K562 (cell line): Measurements from ENCODE around the gene CHST10. TPM values are rescaled to one million over a fixed set of nuclear protein-coding genes. Genes with fewer than 3 reads are reported as not detected.

ENCODE experiments used
- ATAC-seq: fragments of 200-7000 bp; cut with Tn5 transposase; 3 replicates; pipeline ENCODE4 v1.9.1; 2020; ENCODE audit warnings: moderate library complexity
- BruUV-seq: library from RNA; stranded (reverse); fragments of 400-500 nt; replicated peaks from 2 replicates; lab custom pipeline; 2021; lab: Mats Ljungman, UMichigan
- CTCF ChIA-PET: fragments of 300-600 bp; formaldehyde crosslinking; extraction: SDS; loops from one replicate; lab custom pipeline; 2021; ENCODE audit warnings: low intra/inter-chr PET ratio; lab: Yijun Ruan, JAX
- POLR2A ChIA-PET: fragments of 300-600, 350-650 bp; sonication (Branson Sonifier 250); formaldehyde crosslinking; extraction: SDS; loops from one replicate; lab custom pipeline; 2021; ENCODE audit warnings: antibody characterized with exemption, inconsistent platforms; lab: Yijun Ruan, JAX
- DNase-seq, 4 experiments: peaks; one replicate each; pipeline versions ENCODE4 v3.0.0 to v3.0.0-alpha.2; 2011 to 2018; ENCODE audit warnings: low spot score in 3 of 4, mixed read lengths in 3 of 4; ENCODE audit errors: extremely low read depth in 1 of 4
- FAIRE-seq: peaks from 2 replicates; lab custom pipeline; 2011; peaks lifted over from hg19 to GRCh38; lab: Jason Lieb, UNC
- H2AFZ ChIP-seq: 2 replicates; pipeline ENCODE4 v1.6.0; 2011; ENCODE audit warnings: low read depth, low read length, control low read depth, inconsistent platforms
- H3K27ac ChIP-seq: fragments of 200-600 bp; 3 replicates; pipeline ENCODE4 v1.8.0; 2011; ENCODE audit warnings: low read depth, mild to moderate bottlenecking, control low read depth, inconsistent platforms, low read length, moderate library complexity, mixed read lengths; ENCODE audit errors: extremely low read depth
- H3K27me3 ChIP-seq, 2 experiments: fragments of 300-600 bp in 1 of 2; 2 replicates in 1 of 2; 3 replicates in 1 of 2; pipeline versions ENCODE4 v1.6.0 to v1.8.0; 2011; ENCODE audit warnings: inconsistent platforms in 2 of 2, low read length in 2 of 2, mild to moderate bottlenecking in 1 of 2, mixed read lengths in 1 of 2, moderate library complexity in 1 of 2; ENCODE audit not compliant: control insufficient read depth in 2 of 2, insufficient read depth in 2 of 2
- H3K36me3 ChIP-seq: fragments of 300-600 bp; 3 replicates; pipeline ENCODE4 v1.8.0; 2011; ENCODE audit warnings: mild to moderate bottlenecking, low read length, inconsistent platforms; ENCODE audit not compliant: control insufficient read depth, insufficient read depth
- H3K4me1 ChIP-seq, 2 experiments: fragments of 200-600 bp in 1 of 2; replicated peaks in 1 of 2; 2 replicates in 1 of 2; 3 replicates in 1 of 2; pipeline versions ENCODE4 v1.5.1 to v1.8.0; 2011; ENCODE audit warnings: inconsistent platforms in 2 of 2, low read length in 2 of 2, mild to moderate bottlenecking in 1 of 2, mixed read lengths in 1 of 2, moderate library complexity in 1 of 2; ENCODE audit not compliant: control insufficient read depth in 2 of 2, insufficient read depth in 2 of 2
- H3K4me2 ChIP-seq: 2 replicates; pipeline ENCODE4 v1.6.1; 2011; ENCODE audit warnings: low read length, control low read depth, inconsistent platforms, mixed read lengths; ENCODE audit not compliant: insufficient read depth
- H3K4me3 ChIP-seq: fragments of 200-600 bp; sonication (generic), shearing (Covaris generic); 2 replicates; pipeline ENCODE4 v1.5.1; 2016; ENCODE audit warnings: control low read depth, inconsistent platforms
- H3K79me2 ChIP-seq: fragments of 200-600 bp; 3 replicates; pipeline ENCODE4 v1.8.0; 2011; ENCODE audit warnings: low read length, inconsistent platforms; ENCODE audit not compliant: control insufficient read depth, insufficient read depth
- H3K9ac ChIP-seq, 2 experiments: 2 replicates each; pipeline versions ENCODE4 v1.6.0 to v1.6.1; 2011; ENCODE audit warnings: low read depth in 2 of 2, low read length in 2 of 2, control low read depth in 1 of 2, inconsistent platforms in 1 of 2, mild to moderate bottlenecking in 1 of 2, mixed read lengths in 1 of 2; ENCODE audit not compliant: insufficient read depth in 1 of 2
- H3K9me1 ChIP-seq: one replicate; pipeline ENCODE4 v1.6.0; 2011; ENCODE audit warnings: inconsistent platforms, mild to moderate bottlenecking, low read length, moderate library complexity; ENCODE audit not compliant: control insufficient read depth, insufficient read depth
- H3K9me3 ChIP-seq: replicated peaks from 2 replicates; pipeline ENCODE4 v1.5.1; 2011; ENCODE audit warnings: low read depth, low read length, inconsistent platforms; ENCODE audit not compliant: control insufficient read depth, insufficient read depth
- H4K20me1 ChIP-seq: replicated peaks from 2 replicates; pipeline ENCODE4 v1.6.1; 2011; ENCODE audit warnings: low read length, inconsistent platforms, mixed read lengths; ENCODE audit not compliant: control insufficient read depth, insufficient read depth
- CHD2 ChIP-seq: IDR thresholded peaks from 2 replicates; pipeline ENCODE4 v1.6.1; 2011; ENCODE audit warnings: low read depth, low read length
- GATAD2A ChIP-seq: fragments of 450-650 bp; IDR thresholded peaks from 2 replicates; pipeline ENCODE4 v1.6.1; 2017
- SIN3B ChIP-seq: fragments of 450-650 bp; IDR thresholded peaks from 2 replicates; pipeline ENCODE4 v1.6.1; 2017; ENCODE audit warnings: low read depth, mild to moderate bottlenecking, moderate library complexity
- TGIF2 ChIP-seq: sonication (generic); formaldehyde crosslinking; IDR thresholded peaks from 2 replicates; pipeline ENCODE4 v1.8.1; 2022; ENCODE audit warnings: mild to moderate bottlenecking, missing genetic modification reagents, moderate library complexity
- ZFP36 ChIP-seq: fragments of 150-350 bp; IDR thresholded peaks from 2 replicates; pipeline ENCODE4 v1.6.1; 2018; ENCODE audit warnings: low read length, low read depth; ENCODE audit not compliant: partially characterized antibody
- ZNF263 ChIP-seq: sonication (generic); formaldehyde crosslinking; IDR thresholded peaks from 2 replicates; pipeline ENCODE4 v1.8.0; 2022; ENCODE audit warnings: mild to moderate bottlenecking, missing genetic modification reagents, borderline replicate concordance
- ZNF431 ChIP-seq: sonication (generic); formaldehyde crosslinking; IDR thresholded peaks from 2 replicates; pipeline ENCODE4 v1.8.0; 2022; ENCODE audit warnings: mild to moderate bottlenecking, missing genetic modification reagents
- WGBS: fragments of 100-300 bp; shearing (Covaris generic); methylation state at CpG from one replicate; pipeline ENCODE4 v1.1.6; 2016; ENCODE audit warnings: low coverage, mixed read lengths; ENCODE audit not compliant: insufficient coverage; ENCODE audit errors: missing lambda C conversion rate; 5-methylcytosine and 5-hydroxymethylcytosine counted together
- in situ Hi-C: fragments of 300-500 bp; cut with MboI; formaldehyde crosslinking; loops from 4 replicates; pipeline ENCODE4 v1.15.0; 2018; ENCODE audit warnings: inconsistent platforms, mixed read lengths
- intact Hi-C: fragments of 100-400 bp; cut with micrococcal nuclease; formaldehyde crosslinking; loops from 2 replicates; pipeline ENCODE4 v1.14.2; 2022
- polyA plus RNA-seq, 8 experiments: library from polyadenylated mRNA; depleted of rRNA in 4 of 8; stranded (reverse) in 5 of 8; unstranded in 3 of 8; fragments of >200 nt; fragmentation: Nextera tagmentation in 2 of 8; fragmentation: Illumina TruSeq in 1 of 8; extraction: Ambion mirVana in 2 of 8; extraction: Trizol in 1 of 8; gene quantifications; 2 replicates each; pipeline versions ENCODE4 v1.2.1 to v1.2.3, GENCODE V29; 2011 to 2014; ENCODE audit warnings: inconsistent platforms in 1 of 8, missing spikeins in 1 of 8
- total RNA-seq, 7 experiments: library from RNA; depleted of rRNA in 6 of 7; stranded (reverse); fragments of >200 nt in 6 of 7; fragmentation: Illumina TruSeq in 2 of 7; extraction: Trizol in 2 of 7; gene quantifications; 2 replicates each; pipeline versions ENCODE4 v1.2.1 to v1.2.3, GENCODE V29; 2011 to 2021; ENCODE audit warnings: low replicate concordance in 1 of 7
- TF ChIP-seq, protein P1 (sequence below): sonication (generic); formaldehyde crosslinking; IDR thresholded peaks from 2 replicates; pipeline ENCODE4 v1.8.1; 2023; ENCODE audit warnings: mild to moderate bottlenecking, missing genetic modification reagents

CHST10 gene
- total and polyA plus RNA-seq, 9 of the 15 experiments (the other 6 are each of a cell fraction or from before 2014, with no cell fraction given) = 1.3 to 30.9 (median 19.3) TPM

DNA sequence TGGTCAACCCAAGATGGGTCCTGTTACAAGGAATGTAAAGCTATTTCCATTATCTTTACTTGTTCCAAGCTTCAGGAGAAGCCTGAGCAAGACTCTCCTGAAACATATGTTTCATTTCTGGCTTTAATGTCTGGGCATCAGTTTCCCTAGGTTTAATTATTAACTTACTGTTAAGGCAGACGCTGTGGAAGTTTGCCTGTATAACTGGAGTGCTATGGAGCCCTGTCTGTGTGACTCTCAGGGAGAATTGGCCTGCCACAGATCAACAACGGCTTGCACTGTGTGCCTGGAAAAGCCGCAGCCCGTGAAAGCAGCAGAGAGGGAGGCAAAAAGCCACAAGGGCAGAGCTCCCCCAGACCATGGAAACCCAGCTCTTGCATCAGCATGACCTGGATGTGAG lies 73.0 kb downstream of the CHST10 start:
- H3K4me1 ChIP-seq = peaks cover 3 to 6% of the 10 kb centered on the region in 2 experiments; a peak in 3 of 5 replicates
- no peaks in the 10 kb centered on the region for H4K20me1 ChIP-seq
- BruUV-seq = no TSS peak
- H3K36me3 ChIP-seq = no peaks in the 10 kb centered on the region
- FAIRE-seq = no peak
- no peak overlapping the region for H3K9ac ChIP-seq
- no peak overlapping the region for H3K4me3 ChIP-seq
- ATAC-seq = no peak
- no peak overlapping the region for H3K27ac ChIP-seq
- H3K79me2 ChIP-seq = no peaks in the 10 kb centered on the region
- 10% methylated on average over 4 of the region's 4 CpGs for WGBS
- peaks cover 2% of the 10 kb centered on the region for H3K9me3 ChIP-seq
- DNase-seq = no peak
- no peak overlapping the region for H3K4me2 ChIP-seq
- intact Hi-C loops (no loop called here), in situ Hi-C loops (no loop called here)
- ChIA-PET CTCF (no interaction called here), POLR2A (no interaction called here)
- no peaks in the 10 kb centered on the region; a peak in 1 of 5 replicates for H3K27me3 ChIP-seq
- H2AFZ ChIP-seq = no peak overlapping the region
- H3K9me1 ChIP-seq = no peaks in the 10 kb centered on the region
- TF ChIP-seq GATAD2A (no peak), ZNF263 (no peak), TGIF2 (CRISPR knock-in tag) (no peak), ZNF431 (CRISPR knock-in tag) (no peak), SIN3B (no peak), CHD2 (no peak), ZFP36 (no peak)
- TF ChIP-seq, protein P1, sequence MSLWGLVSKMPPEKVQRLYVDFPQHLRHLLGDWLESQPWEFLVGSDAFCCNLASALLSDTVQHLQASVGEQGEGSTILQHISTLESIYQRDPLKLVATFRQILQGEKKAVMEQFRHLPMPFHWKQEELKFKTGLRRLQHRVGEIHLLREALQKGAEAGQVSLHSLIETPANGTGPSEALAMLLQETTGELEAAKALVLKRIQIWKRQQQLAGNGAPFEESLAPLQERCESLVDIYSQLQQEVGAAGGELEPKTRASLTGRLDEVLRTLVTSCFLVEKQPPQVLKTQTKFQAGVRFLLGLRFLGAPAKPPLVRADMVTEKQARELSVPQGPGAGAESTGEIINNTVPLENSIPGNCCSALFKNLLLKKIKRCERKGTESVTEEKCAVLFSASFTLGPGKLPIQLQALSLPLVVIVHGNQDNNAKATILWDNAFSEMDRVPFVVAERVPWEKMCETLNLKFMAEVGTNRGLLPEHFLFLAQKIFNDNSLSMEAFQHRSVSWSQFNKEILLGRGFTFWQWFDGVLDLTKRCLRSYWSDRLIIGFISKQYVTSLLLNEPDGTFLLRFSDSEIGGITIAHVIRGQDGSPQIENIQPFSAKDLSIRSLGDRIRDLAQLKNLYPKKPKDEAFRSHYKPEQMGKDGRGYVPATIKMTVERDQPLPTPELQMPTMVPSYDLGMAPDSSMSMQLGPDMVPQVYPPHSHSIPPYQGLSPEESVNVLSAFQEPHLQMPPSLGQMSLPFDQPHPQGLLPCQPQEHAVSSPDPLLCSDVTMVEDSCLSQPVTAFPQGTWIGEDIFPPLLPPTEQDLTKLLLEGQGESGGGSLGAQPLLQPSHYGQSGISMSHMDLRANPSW (CRISPR knock-in tag) = no peak
